GM19372 (cell line): Measurements from ENCODE around the gene SLC9C1.

Experiments used
- ATAC-seq: cut with Tn5 transposase; IDR thresholded peaks from one replicate; pipeline ENCODE4 v1.9.1; 2021; ENCODE audit warnings: mild to moderate bottlenecking, low read depth, moderate library complexity; ENCODE audit not compliant: unreplicated experiment

SLC9C1 gene

GRCh38 chr3:112293368-112294321 is at the start of gene SLC9C1:
Gene SLC9C1, minus strand, starts transcription at chr3:112294216. Its CDS starts 7,425 bp downstream, at chr3:112286791.
- peak; percentile 57 for ATAC-seq

- no peak for ATAC-seq
Measured at GRCh38 chr3:112341386-112341785, 47.4 kb upstream of the SLC9C1 start.

- ATAC-seq: no peak
Measured at GRCh38 chr3:112339609-112340008, 45.6 kb upstream of the SLC9C1 start.

GRCh38 chr3:112339134-112339533 is 45.1 kb upstream of the SLC9C1 start:
- no peak for ATAC-seq

- no peak for ATAC-seq
Measured at GRCh38 chr3:112338727-112339056, 44.7 kb upstream of the SLC9C1 start.

GRCh38 chr3:112338021-112338726 is 44.2 kb upstream of the SLC9C1 start:
- no peak for ATAC-seq

GRCh38 chr3:112335434-112335781 is 41.4 kb upstream of the SLC9C1 start:
- no peak for ATAC-seq

GRCh38 chr3:112334691-112335433 is 40.8 kb upstream of the SLC9C1 start:
- no peak for ATAC-seq

GRCh38 chr3:112333381-112334317 is 39.6 kb upstream of the SLC9C1 start:
- no peak for ATAC-seq

- no peak for ATAC-seq
Measured at GRCh38 chr3:112333002-112333380, 39.0 kb upstream of the SLC9C1 start, which contains the start of gene CD200. Gene CD200, plus strand, starts transcription at chr3:112333156. Its CDS starts 57 bp downstream, at chr3:112333213.

GRCh38 chr3:112331851-112332250 is 37.8 kb upstream of the SLC9C1 start:
- ATAC-seq: no peak

- peak; percentile 85 for ATAC-seq
Measured at GRCh38 chr3:112327371-112327951, 33.4 kb upstream of the SLC9C1 start.

- no peak for ATAC-seq
Measured at GRCh38 chr3:112321867-112322652, 28.0 kb upstream of the SLC9C1 start.

- no peak for ATAC-seq
Measured at GRCh38 chr3:112320691-112321090, 26.7 kb upstream of the SLC9C1 start.

GRCh38 chr3:112319516-112320276 is 25.7 kb upstream of the SLC9C1 start:
- ATAC-seq: no peak

- no peak for ATAC-seq
Measured at GRCh38 chr3:112315791-112316190, 21.8 kb upstream of the SLC9C1 start.

- no peak for ATAC-seq
Measured at GRCh38 chr3:112314649-112315048, 20.6 kb upstream of the SLC9C1 start.
